Skin of body (tissue), 2 donors: Measurements from ENCODE around the gene ADAMTS18. TPM values are rescaled to one million over a fixed set of nuclear protein-coding genes. Genes with fewer than 3 reads are reported as not detected.

Experiments used
- DNase-seq: peaks from one replicate; lab custom pipeline; 2025; lab: John Stamatoyannopoulos, UW
- total RNA-seq: library from RNA; depleted of rRNA; stranded (reverse); fragments of >200 nt; gene quantifications from one replicate; pipeline ENCODE4 v1.2.3, GENCODE V29; 2014

The ADAMTS18 gene
- total RNA-seq, 1 donor from 2014 or later: 25.0 TPM

GRCh38 chr16:77328274-77328673 is 106.6 kb downstream of the ADAMTS18 start:
- no peak for DNase-seq

GRCh38 chr16:77327717-77328116 is 107.1 kb downstream of the ADAMTS18 start:
- no peak for DNase-seq

GRCh38 chr16:77324729-77325128 is 110.1 kb downstream of the ADAMTS18 start:
- DNase-seq: no peak

GRCh38 chr16:77323695-77324094 is 111.1 kb downstream of the ADAMTS18 start:
- no peak for DNase-seq

GRCh38 chr16:77322757-77323156 is 112.1 kb downstream of the ADAMTS18 start:
- no peak for DNase-seq

GRCh38 chr16:77317059-77317458 is 117.8 kb downstream of the ADAMTS18 start:
- no peak for DNase-seq

GRCh38 chr16:77310877-77311276 is 124.0 kb downstream of the ADAMTS18 start:
- no peak for DNase-seq

- DNase-seq: no peak
Observed at GRCh38 chr16:77308163-77308561, 126.7 kb downstream of the ADAMTS18 start.

DNA sequence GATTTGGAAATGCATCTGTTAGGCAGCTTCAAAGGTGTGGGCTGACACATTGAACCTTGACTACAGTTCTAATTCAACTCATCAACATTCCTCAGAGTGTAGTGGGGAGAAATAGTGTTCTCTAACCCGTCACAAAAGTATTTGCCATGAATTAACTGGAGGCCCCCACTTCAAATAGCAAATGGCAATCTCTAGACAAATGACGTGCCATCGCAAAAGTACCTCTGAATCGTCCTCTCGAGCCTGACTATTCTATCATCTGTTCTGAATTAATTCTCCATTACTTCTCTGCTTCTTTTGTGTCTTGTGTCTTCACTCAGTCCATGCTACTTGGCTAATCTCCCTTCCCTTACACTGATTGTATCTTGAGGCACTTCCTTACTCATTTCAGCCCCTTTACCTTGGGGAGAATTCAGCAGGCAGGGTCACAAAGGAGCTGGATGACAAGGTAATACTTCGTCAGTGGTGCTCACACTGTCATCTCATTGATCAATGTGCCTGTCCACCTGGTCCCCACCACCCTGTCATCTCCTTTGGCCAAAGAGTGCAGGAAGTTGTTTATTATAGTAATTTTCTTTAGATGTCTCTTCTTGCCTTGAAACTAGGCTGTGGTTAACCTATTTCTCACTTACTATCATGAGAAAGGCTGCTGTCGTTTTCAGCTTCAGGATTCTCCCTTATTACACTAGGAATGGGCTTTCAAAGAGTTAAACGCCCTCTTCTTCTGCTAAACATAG is 127.2 kb downstream of the ADAMTS18 start:
- DNase-seq: no peak

GRCh38 chr16:77306075-77306474 is 128.8 kb downstream of the ADAMTS18 start:
- no peak for DNase-seq

GRCh38 chr16:77304877-77305276 is 130.0 kb downstream of the ADAMTS18 start:
- DNase-seq: no peak

GRCh38 chr16:77304134-77304533 is 130.7 kb downstream of the ADAMTS18 start:
- DNase-seq: no peak

- DNase-seq: no peak
Observed at GRCh38 chr16:77302674-77303073, 132.2 kb downstream of the ADAMTS18 start.

GRCh38 chr16:77302249-77302648 is 132.6 kb downstream of the ADAMTS18 start:
- no peak for DNase-seq

DNA sequence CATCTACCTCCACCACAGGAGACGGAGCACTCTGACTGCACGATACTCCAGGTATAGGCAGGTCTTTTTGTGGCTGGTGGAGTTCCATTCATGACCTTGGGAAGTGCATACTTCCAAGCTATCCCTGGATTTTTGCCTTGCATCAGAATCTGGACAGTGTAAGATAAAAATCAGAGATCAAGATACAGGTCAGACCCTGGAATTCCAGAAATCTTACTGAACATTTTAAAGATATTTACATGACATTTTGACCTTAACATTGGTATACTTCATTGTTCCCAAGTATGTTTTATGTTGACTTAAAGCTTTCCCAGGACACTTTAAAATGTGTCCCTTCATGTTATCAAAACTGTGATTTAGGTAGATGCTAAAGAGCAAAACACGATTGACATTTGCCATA is 134.6 kb downstream of the ADAMTS18 start:
- no peak for DNase-seq

GRCh38 chr16:77299395-77299794 is 135.4 kb downstream of the ADAMTS18 start:
- no peak for DNase-seq

GRCh38 chr16:77298418-77299360 is 136.1 kb downstream of the ADAMTS18 start:
- peak; percentile 81 for DNase-seq

- no peak for DNase-seq
Observed at GRCh38 chr16:77297996-77298395, 136.8 kb downstream of the ADAMTS18 start.

GRCh38 chr16:77295896-77296295 is 138.9 kb downstream of the ADAMTS18 start:
- no peak for DNase-seq

DNA sequence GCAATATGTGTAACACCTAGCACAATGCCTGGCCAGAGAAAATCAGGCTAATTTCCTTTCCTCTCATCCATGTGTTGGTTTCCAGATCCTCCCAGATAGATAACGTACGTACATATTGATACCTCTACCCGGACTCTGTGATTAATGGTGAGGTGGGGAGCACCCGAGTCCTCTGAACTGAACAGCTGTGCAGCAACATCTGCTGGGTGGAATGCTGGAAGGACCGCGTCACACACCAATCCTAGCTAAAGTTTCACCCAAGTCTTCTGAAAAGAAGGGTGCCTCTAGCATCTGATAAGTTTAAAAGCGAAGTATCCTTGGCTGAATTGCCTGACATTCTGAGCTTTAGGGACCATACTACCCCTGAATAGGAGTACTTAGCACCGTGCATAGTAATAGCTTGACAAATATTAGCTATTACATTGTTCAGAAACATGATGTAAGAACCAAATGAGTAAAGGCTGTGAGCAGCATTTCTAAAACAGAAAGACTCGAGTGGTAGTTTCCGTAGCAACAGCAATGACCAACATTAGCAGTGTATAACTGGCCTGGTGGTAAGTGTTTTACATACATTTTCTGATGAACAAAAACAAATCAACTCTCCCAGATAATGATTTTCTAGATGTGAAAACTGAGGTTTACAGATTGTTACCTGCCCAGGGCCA is 144.3 kb downstream of the ADAMTS18 start:
- no peak for DNase-seq

DNA sequence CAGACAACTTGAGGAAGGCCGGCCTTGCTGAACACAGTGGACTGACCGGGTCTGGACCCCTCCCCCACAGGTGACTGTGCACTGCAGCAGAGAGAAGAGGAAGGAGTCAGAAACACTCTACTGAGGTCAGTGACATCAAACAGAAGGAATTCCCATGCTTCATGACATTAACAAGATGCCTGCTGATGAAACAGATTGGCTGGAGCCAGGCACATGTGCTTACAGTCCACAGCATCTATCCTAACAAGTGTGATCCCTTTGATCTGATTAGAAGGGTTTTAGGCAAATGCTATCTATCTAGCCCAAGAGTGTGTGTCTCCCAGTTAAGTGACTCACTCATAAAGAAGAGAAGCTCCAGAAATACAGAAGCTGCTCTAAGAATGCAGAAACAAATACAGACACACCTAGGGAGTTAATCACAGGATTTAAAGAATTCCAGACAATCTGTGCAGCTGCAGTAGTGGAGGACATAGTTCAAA is 145.5 kb downstream of the ADAMTS18 start:
- no peak for DNase-seq

GRCh38 chr16:77288222-77288621 is 146.6 kb downstream of the ADAMTS18 start:
- no peak for DNase-seq
